Mesothelial cell of epicardium (in vitro differentiated cells): ENCODE results near the gene HNRNPAB. TPM values are rescaled to one million over a fixed set of nuclear protein-coding genes. Genes with fewer than 3 reads are reported as not detected.

Source experiments
- DNase-seq, 2 experiments: peaks; one replicate each; pipeline ENCODE4 v3.0.0; 2021; ENCODE audit warnings: low spot score in 2 of 2; ENCODE audit not compliant: unreplicated experiment in 2 of 2
- H3K27ac Mint-ChIP-seq: 2 replicates; pipeline ENCODE4 v1.8.0; 2021; ENCODE audit warnings: mixed read lengths
- H3K27me3 Mint-ChIP-seq: 2 replicates; pipeline ENCODE4 v1.8.0; 2021; ENCODE audit warnings: low read depth, mixed read lengths
- H3K36me3 Mint-ChIP-seq: 2 replicates; pipeline ENCODE4 v1.8.0; 2021; ENCODE audit warnings: mixed read lengths
- H3K4me1 Mint-ChIP-seq: 2 replicates; pipeline ENCODE4 v1.8.0; 2021; ENCODE audit warnings: mixed read lengths
- H3K4me3 Mint-ChIP-seq: 2 replicates; pipeline ENCODE4 v1.8.0; 2021; ENCODE audit warnings: mild to moderate bottlenecking, moderate library complexity, mixed read lengths
- H3K9me3 Mint-ChIP-seq: 2 replicates; pipeline ENCODE4 v1.8.0; 2021; ENCODE audit warnings: mixed read lengths
- total RNA-seq: library from RNA; stranded (reverse); gene quantifications from 3 replicates; pipeline ENCODE4 v1.2.1, GENCODE V29; 2021
- TF ChIP-seq, protein P1 (sequence below): fragments of 200-600 bp; sonication (generic); IDR thresholded peaks from one replicate; pipeline ENCODE4 v1.5.0; 2021; ENCODE audit warnings: antibody characterized with exemption; ENCODE audit not compliant: unreplicated experiment

Gene HNRNPAB
- total RNA-seq, 1 donor from 2014 or later, result 204 TPM

DNA sequence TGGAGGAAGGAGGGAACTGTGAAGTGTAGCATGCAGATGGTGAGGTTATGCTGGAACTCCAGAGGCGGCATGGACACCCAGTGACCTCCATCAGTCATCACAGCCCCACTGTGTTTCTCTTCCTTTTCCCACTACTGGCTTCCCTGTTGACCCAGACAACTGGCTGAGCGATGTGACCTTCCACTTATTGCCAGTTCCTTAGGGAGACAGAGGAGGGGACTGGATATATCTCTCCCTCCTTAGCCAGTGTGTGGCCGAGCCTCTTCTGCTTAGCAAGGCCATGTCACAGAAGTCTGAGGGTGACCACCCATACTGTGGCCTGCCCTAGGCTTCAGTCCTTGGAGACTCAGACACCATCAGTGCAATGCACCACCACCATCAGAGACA is 31.2 kb downstream of the HNRNPAB start:
- DNase-seq, result no peak

DNA sequence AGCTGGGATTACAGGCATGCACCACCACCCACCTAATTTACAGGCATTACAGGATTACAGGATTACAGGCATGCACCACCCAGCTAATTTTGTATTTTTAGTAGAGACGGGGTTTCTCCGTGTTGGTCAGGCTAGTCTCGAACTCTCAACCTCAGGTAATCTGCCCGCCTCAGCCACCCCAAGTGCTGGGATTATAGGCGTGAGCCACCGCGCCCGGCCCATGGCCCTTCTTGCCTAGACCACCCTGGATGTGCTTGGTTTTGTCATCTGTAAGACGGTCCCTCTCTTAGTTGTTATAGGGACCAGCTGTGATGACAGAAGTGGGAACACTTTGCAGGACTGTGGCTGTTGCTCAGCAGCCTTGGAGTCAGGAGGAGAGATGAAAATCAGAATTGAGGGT is 31.8 kb downstream of the HNRNPAB start:
- H3K27ac Mint-ChIP-seq, result no peak overlapping the region
- no peak for DNase-seq
- TF ChIP-seq, protein P1, sequence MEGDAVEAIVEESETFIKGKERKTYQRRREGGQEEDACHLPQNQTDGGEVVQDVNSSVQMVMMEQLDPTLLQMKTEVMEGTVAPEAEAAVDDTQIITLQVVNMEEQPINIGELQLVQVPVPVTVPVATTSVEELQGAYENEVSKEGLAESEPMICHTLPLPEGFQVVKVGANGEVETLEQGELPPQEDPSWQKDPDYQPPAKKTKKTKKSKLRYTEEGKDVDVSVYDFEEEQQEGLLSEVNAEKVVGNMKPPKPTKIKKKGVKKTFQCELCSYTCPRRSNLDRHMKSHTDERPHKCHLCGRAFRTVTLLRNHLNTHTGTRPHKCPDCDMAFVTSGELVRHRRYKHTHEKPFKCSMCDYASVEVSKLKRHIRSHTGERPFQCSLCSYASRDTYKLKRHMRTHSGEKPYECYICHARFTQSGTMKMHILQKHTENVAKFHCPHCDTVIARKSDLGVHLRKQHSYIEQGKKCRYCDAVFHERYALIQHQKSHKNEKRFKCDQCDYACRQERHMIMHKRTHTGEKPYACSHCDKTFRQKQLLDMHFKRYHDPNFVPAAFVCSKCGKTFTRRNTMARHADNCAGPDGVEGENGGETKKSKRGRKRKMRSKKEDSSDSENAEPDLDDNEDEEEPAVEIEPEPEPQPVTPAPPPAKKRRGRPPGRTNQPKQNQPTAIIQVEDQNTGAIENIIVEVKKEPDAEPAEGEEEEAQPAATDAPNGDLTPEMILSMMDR, result no peak

More for the DNA sequence above, 31.2 kb downstream of the HNRNPAB start:
- no peak overlapping the region for H3K27ac Mint-ChIP-seq
- TF ChIP-seq, protein P1, result no peak
- H3K4me1 Mint-ChIP-seq, result peaks cover 22% of the 10 kb centered on the region
- no peak overlapping the region for H3K4me3 Mint-ChIP-seq
- peaks cover 2% of the 10 kb centered on the region for H3K36me3 Mint-ChIP-seq
- no peaks in the 10 kb centered on the region for H3K9me3 Mint-ChIP-seq
- no peaks in the 10 kb centered on the region for H3K27me3 Mint-ChIP-seq

DNA sequence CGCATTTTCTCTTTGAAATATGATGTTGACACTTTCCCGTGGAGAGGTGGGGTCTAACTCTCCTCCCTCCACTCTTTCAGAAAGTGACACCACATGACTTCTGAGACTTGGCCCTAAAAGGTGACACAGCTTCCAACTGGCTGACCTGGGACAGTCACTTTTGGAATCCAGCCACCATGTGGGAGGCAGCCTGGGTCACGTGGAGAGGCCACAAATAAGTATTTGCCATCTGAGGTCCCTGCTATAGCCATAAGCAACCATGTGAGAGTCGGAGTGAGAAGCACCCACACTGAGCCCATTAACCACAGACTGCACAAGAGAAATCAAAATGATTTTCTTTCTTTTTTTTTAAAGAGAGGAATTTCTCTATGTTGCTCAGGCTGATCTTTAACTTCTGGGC is 32.3 kb downstream of the HNRNPAB start:
- no peak for DNase-seq

More for the DNA sequence above, 31.8 kb downstream of the HNRNPAB start:
- Mint-ChIP-seq H3K4me3 (no peak overlapping the region), H3K4me1 (peaks cover 16% of the 10 kb centered on the region), H3K36me3 (peaks cover 2% of the 10 kb centered on the region), H3K27me3 (no peaks in the 10 kb centered on the region), H3K9me3 (no peaks in the 10 kb centered on the region)

DNA sequence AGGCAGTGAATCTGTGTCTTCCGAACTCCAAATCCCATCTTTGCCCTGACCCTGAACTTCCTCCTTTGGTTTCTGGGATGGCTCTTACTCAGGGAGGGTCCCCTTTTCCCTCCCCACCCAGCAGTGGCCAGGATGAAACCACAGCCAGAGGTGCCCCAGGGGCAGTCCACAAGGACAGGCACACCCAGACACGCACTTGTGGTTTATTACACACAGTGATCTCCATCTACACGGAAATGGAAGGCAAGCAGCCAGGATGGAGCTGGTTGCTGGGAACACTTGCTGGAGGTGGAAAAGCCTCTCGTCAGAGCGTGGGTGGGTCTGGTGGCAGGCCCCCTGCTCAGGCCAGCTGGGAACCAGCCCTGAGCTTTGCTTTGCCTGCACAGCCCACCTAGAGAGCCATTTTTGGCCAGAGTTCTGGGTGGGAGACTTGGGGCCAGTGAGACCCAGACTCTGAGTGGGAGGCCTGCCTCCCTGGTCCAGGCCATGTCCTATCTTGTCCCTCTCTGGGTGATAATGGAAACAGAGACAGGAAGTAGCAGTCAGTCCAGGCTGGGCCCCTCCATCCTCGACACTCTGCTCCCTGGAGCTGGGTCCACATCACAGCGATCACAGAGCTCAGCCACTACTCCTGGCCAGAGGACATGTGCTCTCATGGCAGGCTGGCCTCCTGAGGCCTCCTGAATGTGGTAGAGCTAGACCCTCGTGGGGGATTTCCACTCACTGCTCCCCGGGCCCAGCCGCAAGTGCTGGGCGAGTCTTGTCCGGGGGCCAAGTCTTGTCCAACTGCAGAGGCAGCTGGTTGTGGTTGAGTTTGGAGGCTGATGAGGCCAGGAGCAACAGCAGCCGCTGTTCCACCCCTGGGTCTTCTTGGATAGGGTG is 33.3 kb downstream of the HNRNPAB start:
- H3K4me3 Mint-ChIP-seq, result no peak overlapping the region
- TF ChIP-seq, protein P1, result no peak
- H3K36me3 Mint-ChIP-seq, result no peaks in the 10 kb centered on the region
- no peaks in the 10 kb centered on the region for H3K27me3 Mint-ChIP-seq
- no peaks in the 10 kb centered on the region for H3K9me3 Mint-ChIP-seq
- peaks cover 8% of the 10 kb centered on the region for H3K4me1 Mint-ChIP-seq
- DNase-seq, result no peak
- H3K27ac Mint-ChIP-seq, result no peak overlapping the region

More for the DNA sequence above, 32.3 kb downstream of the HNRNPAB start:
- TF ChIP-seq, protein P1, result no peak
- Mint-ChIP-seq H3K27me3 (no peaks in the 10 kb centered on the region), H3K36me3 (no peaks in the 10 kb centered on the region), H3K27ac (no peak overlapping the region), H3K4me1 (peaks cover 11% of the 10 kb centered on the region), H3K9me3 (no peaks in the 10 kb centered on the region), H3K4me3 (no peak overlapping the region)

DNA sequence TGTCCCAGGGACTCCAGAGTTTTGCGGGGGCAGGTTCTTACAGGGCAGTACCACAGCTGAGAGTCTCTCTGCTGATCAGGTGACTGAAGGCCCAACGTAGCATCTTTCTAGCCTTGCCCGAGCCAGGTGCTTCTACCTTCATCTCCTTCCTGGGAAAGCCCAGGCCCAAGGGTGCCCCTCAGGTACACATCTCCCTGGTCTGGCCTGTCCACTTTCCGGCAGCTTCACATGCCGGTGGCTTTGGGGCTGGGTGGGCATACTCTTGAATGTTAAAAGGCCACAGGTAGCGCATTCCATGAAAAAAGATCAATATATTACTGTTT is 33.9 kb downstream of the HNRNPAB start:
- H3K4me3 Mint-ChIP-seq, result no peak overlapping the region
- no peaks in the 10 kb centered on the region for H3K36me3 Mint-ChIP-seq
- no peaks in the 10 kb centered on the region for H3K27me3 Mint-ChIP-seq
- TF ChIP-seq, protein P1, result no peak
- H3K27ac Mint-ChIP-seq, result no peak overlapping the region
- peaks cover 4% of the 10 kb centered on the region for H3K4me1 Mint-ChIP-seq
- H3K9me3 Mint-ChIP-seq, result no peaks in the 10 kb centered on the region
- DNase-seq, result no peak
